Activated naive CD4-positive, alpha-beta T cell treated with anti-CD3 and anti-CD28 coated beads for 36 hours (primary cell): ENCODE measurements around the gene DNAAF2. TPM values are rescaled to one million over a fixed set of nuclear protein-coding genes. Genes with fewer than 3 reads are reported as not detected.

Experiments used
- CTCF ChIA-PET: fragments of 350-600 bp; sonication (Branson Sonifier 250); formaldehyde crosslinking; loops from one replicate; lab custom pipeline; 2021; ENCODE audit warnings: antibody characterized with exemption; lab: Charles Lee
- DNase-seq: peaks from one replicate; pipeline ENCODE4 v3.0.0-alpha.2; 2020
- H3K27ac Mint-ChIP-seq: one replicate; pipeline ENCODE4 v1.8.0; 2021; ENCODE audit warnings: mild to moderate bottlenecking, mixed read lengths
- H3K27me3 Mint-ChIP-seq: one replicate; pipeline ENCODE4 v1.8.0; 2021; ENCODE audit warnings: low read depth, mixed read lengths
- H3K36me3 Mint-ChIP-seq: one replicate; pipeline ENCODE4 v1.8.0; 2021; ENCODE audit warnings: low read depth, mixed read lengths
- H3K4me1 Mint-ChIP-seq: one replicate; pipeline ENCODE4 v1.8.0; 2021; ENCODE audit warnings: low read depth, mixed read lengths
- H3K4me3 Mint-ChIP-seq: one replicate; pipeline ENCODE4 v1.8.0; 2021; ENCODE audit warnings: mild to moderate bottlenecking, moderate library complexity, mixed read lengths
- H3K9me3 Mint-ChIP-seq: one replicate; pipeline ENCODE4 v1.8.0; 2021; ENCODE audit warnings: mixed read lengths
- intact Hi-C: fragments of 100-400 bp; cut with micrococcal nuclease; formaldehyde crosslinking; loops from one replicate; pipeline ENCODE4 v1.15.1; 2023
- total RNA-seq, 2 experiments: library from RNA; stranded (reverse); gene quantifications; one replicate each; pipeline ENCODE4 v1.2.3, GENCODE V29; 2021

The DNAAF2 gene
- total RNA-seq, 2 experiments from 2014 or later = 5.5 to 6.0 TPM

- Mint-ChIP-seq H3K4me1 (peaks cover 55% of the 10 kb centered on the region), H3K4me3 (no peak overlapping the region), H3K36me3 (peaks cover 37% of the 10 kb centered on the region), H3K27me3 (no peaks in the 10 kb centered on the region), H3K27ac (no peak overlapping the region), H3K9me3 (no peaks in the 10 kb centered on the region)
- CTCF ChIA-PET = no interaction called here
- intact Hi-C loops = no loop called here
- no peak for DNase-seq
Observed at GRCh38 chr14:49640540-49641417, 5.7 kb upstream of the DNAAF2 start.

DNA sequence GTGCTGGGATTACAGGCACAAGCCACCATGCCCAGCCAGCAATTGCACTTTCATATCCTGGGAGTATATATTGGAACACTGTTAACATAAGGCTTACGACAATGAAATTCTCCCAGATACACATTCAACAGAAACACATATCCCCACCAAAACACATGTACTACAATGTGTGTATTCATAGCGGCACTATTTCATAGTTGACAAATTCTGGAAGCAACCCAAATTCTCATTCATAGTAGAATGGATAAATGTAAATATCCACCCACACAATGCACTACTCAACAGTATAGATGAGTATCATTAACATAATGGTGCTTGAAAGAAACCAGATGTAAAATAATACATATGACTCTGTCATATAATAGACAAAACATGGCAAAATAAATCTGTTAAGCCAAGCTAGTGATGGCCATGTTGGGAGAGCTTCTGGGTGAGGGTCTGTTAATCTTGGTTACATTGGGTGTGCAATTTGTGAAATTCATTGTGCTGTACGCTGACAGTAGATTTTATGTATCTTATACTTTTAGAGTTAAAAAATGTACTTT is 2.6 kb upstream of the DNAAF2 start:
- H3K27ac Mint-ChIP-seq = no peak overlapping the region
- CTCF ChIA-PET = interaction anchor here (0.8 to 1.0 kb wide), 3 partner anchors 21 to 176 kb away, joined by 3 to 4 read pairs (median 3); no protein-coding TSS in a partner anchor
- no peak for DNase-seq
- peaks cover 57% of the 10 kb centered on the region for H3K4me1 Mint-ChIP-seq
- no peaks in the 10 kb centered on the region for H3K9me3 Mint-ChIP-seq
- peaks cover 37% of the 10 kb centered on the region for H3K36me3 Mint-ChIP-seq
- no peaks in the 10 kb centered on the region for H3K27me3 Mint-ChIP-seq
- intact Hi-C loops = no loop called here
- no peak overlapping the region for H3K4me3 Mint-ChIP-seq

DNA sequence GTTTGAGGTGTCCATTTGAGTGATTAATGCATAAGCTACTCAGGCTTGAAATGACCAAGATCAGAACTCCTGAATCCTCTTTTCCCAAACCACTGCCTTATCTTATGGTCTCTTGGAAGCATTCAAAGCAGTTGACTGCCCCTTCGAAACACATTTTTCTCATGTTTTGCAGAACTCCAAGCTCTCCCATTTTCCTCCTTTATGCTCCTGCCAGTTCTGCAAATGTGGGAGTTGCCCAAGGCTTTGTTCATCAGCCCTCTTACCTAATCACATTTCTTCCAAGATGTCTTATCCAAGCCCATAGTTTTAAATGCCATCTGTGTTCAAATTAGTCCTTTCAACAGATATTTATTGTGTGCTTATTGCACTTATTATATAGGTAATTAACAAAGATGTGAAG is 1.8 kb upstream of the DNAAF2 start:
- no peaks in the 10 kb centered on the region for H3K27me3 Mint-ChIP-seq
- no peak for DNase-seq
- H3K27ac Mint-ChIP-seq = peak overlapping the region; percentile 93
- intact Hi-C loops = no loop called here
- H3K4me3 Mint-ChIP-seq = peak overlapping the region; percentile 20
- H3K36me3 Mint-ChIP-seq = peaks cover 34% of the 10 kb centered on the region
- CTCF ChIA-PET = interaction anchor here (0.8 kb wide), 2 partner anchors 20 to 176 kb away, joined by 3 to 4 read pairs; no protein-coding TSS in a partner anchor
- no peaks in the 10 kb centered on the region for H3K9me3 Mint-ChIP-seq
- H3K4me1 Mint-ChIP-seq = peaks cover 53% of the 10 kb centered on the region

DNA sequence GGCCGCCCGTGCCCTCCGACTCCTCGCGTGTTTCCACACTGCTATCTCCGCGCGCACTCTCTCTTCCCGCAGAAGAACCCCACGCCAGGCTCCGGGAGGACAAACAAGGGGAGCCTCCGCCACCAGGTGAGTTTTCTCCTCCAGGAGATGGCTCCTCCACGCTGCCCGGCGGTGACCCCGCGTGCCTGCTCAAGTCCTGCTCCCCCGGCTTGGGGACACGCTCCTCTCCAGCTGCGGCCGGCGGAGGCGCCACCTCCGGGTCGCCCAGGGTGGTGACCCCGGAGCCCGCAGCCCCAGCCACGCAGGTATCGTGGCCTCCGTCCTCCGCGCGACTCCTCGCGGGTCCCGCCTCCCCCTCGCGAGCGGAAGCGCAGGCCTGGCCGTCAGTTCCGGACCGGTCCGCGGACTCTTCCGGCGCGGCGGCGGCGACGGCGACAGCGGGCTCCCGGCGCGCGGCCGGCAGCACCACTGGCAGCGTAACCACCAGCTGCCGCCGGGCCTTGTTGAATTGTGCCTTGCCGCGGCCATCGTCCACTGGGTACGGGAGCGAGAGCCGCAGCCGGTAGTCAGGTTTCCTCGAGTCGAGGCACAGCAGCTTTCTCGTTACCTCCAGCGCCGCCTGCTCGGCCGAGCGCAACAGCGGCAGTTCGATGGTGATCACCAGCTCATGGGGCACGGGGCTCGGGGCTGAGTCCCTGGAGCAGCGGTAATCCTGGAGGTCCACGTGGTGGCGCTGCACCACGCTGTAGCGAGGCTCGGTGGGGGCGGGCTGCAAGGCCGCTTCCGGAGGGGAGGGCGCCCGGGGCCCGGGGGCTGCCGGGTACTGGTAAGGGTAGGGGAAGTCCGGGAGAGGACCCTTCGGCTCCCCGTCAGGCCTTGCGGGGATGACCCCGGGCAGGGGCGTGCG is 1.2 kb downstream of the DNAAF2 start:
- H3K9me3 Mint-ChIP-seq = no peaks in the 10 kb centered on the region
- peaks cover 50% of the 10 kb centered on the region for H3K4me1 Mint-ChIP-seq
- no peaks in the 10 kb centered on the region for H3K27me3 Mint-ChIP-seq
- peak overlapping the region; percentile 96 for H3K4me3 Mint-ChIP-seq
- DNase-seq = peak; percentile 96
- CTCF ChIA-PET = interaction anchor here (0.6 to 6.1 kb wide), 31 partner anchors 12 to 687 kb away, joined by 3 to 77 read pairs (median 3); partner anchors contain the start of genes KLHDC2, MGAT2, NEMF and RPL36AL
- intact Hi-C loops = loop anchor here (1.0 to 5.0 kb wide), 19 partner anchors 14 to 1153 kb away; partner anchors contain the start of genes DMAC2L, KLHDC2, L2HGDH and LRR1
- H3K27ac Mint-ChIP-seq = peak overlapping the region; percentile 92
- H3K36me3 Mint-ChIP-seq = peaks cover 26% of the 10 kb centered on the region

- CTCF ChIA-PET = interaction anchor here (0.6 to 5.7 kb wide), 5 partner anchors 9 to 563 kb away, joined by 3 to 77 read pairs (median 4); partner anchors contain the start of gene DNAAF2
- no peaks in the 10 kb centered on the region for H3K9me3 Mint-ChIP-seq
- peaks cover 37% of the 10 kb centered on the region for H3K36me3 Mint-ChIP-seq
- peak overlapping the region; percentile 82 for H3K27ac Mint-ChIP-seq
- intact Hi-C loops = loop anchor here (1.0 to 5.0 kb wide), 4 partner anchors 348 to 897 kb away; partner anchors contain the start of genes DMAC2L and L2HGDH
- peak; percentile 41 for DNase-seq
- peak overlapping the region; percentile 56 for H3K4me3 Mint-ChIP-seq
- no peaks in the 10 kb centered on the region for H3K27me3 Mint-ChIP-seq
- H3K4me1 Mint-ChIP-seq = peaks cover 51% of the 10 kb centered on the region
Observed at GRCh38 chr14:49623941-49624839, 10.9 kb downstream of the DNAAF2 start.

GRCh38 chr14:49623387-49623786 is 11.7 kb downstream of the DNAAF2 start:
- H3K4me1 Mint-ChIP-seq = peaks cover 51% of the 10 kb centered on the region
- no peaks in the 10 kb centered on the region for H3K9me3 Mint-ChIP-seq
- peak overlapping the region; percentile 82 for H3K27ac Mint-ChIP-seq
- H3K27me3 Mint-ChIP-seq = no peaks in the 10 kb centered on the region
- H3K4me3 Mint-ChIP-seq = peak overlapping the region; percentile 56
- CTCF ChIA-PET = interaction anchor here (0.7 to 5.7 kb wide), 2 partner anchors 9 to 564 kb away, joined by 4 to 77 read pairs; partner anchors contain the start of gene DNAAF2
- peaks cover 43% of the 10 kb centered on the region for H3K36me3 Mint-ChIP-seq
- DNase-seq = no peak
- intact Hi-C loops = loop anchor here (5.0 kb wide), 3 partner anchors 349 to 689 kb away; partner anchors contain the start of genes DMAC2L and L2HGDH

DNA sequence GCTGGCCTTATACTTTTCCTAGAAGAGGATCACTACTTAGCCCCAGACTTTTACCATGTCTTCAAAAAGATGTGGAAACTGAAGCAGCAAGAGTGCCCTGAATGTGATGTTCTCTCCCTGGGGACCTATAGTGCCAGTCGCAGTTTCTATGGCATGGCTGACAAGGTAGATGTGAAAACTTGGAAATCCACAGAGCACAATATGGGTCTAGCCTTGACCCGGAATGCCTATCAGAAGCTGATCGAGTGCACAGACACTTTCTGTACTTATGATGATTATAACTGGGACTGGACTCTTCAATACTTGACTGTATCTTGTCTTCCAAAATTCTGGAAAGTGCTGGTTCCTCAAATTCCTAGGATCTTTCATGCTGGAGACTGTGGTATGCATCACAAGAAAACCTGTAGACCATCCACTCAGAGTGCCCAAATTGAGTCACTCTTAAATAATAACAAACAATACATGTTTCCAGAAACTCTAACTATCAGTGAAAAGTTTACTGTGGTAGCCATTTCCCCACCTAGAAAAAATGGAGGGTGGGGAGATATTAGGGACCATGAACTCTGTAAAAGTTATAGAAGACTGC is 12.9 kb downstream of the DNAAF2 start:
- Mint-ChIP-seq H3K4me3 (peak overlapping the region; percentile 97), H3K36me3 (peaks cover 47% of the 10 kb centered on the region), H3K27me3 (no peaks in the 10 kb centered on the region), H3K27ac (peak overlapping the region; percentile 97), H3K9me3 (no peaks in the 10 kb centered on the region), H3K4me1 (peaks cover 58% of the 10 kb centered on the region)
- CTCF ChIA-PET = interaction anchor here (0.6 to 5.7 kb wide), 5 partner anchors 11 to 239 kb away, joined by 3 to 77 read pairs (median 3); partner anchors contain the start of genes DNAAF2 and LRR1
- intact Hi-C loops = loop anchor here (5.0 kb wide), 3 partner anchors 350 to 690 kb away; partner anchors contain the start of genes DMAC2L and L2HGDH
- DNase-seq = no peak

- peak overlapping the region; percentile 97 for H3K4me3 Mint-ChIP-seq
- H3K36me3 Mint-ChIP-seq = peaks cover 45% of the 10 kb centered on the region
- H3K27ac Mint-ChIP-seq = peak overlapping the region; percentile 97
- CTCF ChIA-PET = interaction anchor here (0.6 to 5.7 kb wide), 12 partner anchors 12 to 231 kb away, joined by 3 to 77 read pairs (median 4); partner anchors contain the start of genes DNAAF2, KLHDC2, LRR1 and NEMF
- peak; percentile 69 for DNase-seq
- H3K27me3 Mint-ChIP-seq = no peaks in the 10 kb centered on the region
- peaks cover 56% of the 10 kb centered on the region for H3K4me1 Mint-ChIP-seq
- H3K9me3 Mint-ChIP-seq = no peaks in the 10 kb centered on the region
- intact Hi-C loops = loop anchor here (2.0 to 5.0 kb wide), 5 partner anchors 351 to 1106 kb away; partner anchors contain the start of genes DMAC2L and L2HGDH
Observed at GRCh38 chr14:49621114-49621881, 13.7 kb downstream of the DNAAF2 start.

DNA sequence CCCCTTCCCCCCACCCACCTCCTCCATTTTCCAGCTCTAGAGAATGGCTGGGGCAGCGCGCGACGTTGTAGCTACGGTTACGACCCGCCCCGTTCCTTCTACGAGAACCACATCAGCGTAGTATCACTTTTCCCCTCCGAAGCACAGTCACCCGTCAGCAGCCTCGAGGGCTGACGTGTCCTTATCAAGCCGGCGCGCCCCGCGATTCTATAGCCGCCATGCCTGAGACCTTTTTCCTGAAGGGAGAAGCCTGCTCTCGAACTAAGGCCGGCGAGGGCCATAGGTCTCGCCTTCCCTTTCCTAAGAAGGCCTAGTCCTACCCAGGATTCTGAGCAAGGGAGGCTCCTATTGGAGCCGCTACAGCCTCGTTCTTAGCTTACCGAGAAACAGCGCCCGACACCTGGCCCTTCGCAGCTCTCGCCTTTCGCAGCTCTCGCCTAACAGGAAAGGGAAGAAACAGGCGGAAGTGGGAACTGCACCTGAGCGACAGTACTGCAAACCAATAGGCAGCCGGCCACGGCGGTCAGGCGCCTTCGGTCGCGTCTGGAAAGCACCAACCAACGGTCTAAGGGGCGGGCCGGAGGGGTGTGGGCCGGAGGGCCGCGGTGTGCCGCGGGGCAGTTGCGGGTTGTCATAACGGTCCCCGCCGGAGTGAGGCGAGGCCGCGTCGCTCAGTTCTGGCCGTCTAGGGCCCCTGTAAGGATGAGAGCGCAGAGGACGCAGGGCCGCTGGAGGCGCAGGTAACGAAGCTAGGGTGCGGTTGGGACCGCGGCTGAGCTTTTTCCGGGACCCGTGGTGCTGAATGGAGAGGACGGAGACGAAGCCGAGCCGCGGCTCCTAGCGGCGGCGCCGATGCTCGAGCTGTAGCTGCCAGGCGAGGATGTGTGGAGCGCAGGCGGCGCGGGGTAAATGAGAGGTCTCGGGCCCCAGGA is 14.6 kb downstream of the DNAAF2 start, which contains the start of the genes MGAT2 and RPL36AL:
Gene MGAT2, plus strand, starts transcription at position 618 of the 932 bp plus-strand sequence. CDS start 470 bp downstream, outside the sequence.
Gene RPL36AL, minus strand, starts transcription at position 445 of the 932 bp plus-strand sequence. CDS start 1,522 bp downstream, outside the sequence.
- intact Hi-C loops = loop anchor here (1.0 to 5.0 kb wide), 14 partner anchors 14 to 1106 kb away; partner anchors contain the start of genes DMAC2L, KLHDC2, L2HGDH and LRR1
- Mint-ChIP-seq H3K4me1 (peaks cover 52% of the 10 kb centered on the region), H3K27me3 (no peaks in the 10 kb centered on the region), H3K36me3 (peaks cover 46% of the 10 kb centered on the region), H3K9me3 (no peaks in the 10 kb centered on the region), H3K4me3 (peak within 1 kb of the TSS; percentile 97), H3K27ac (peak within 1 kb of the TSS; percentile 97)
- DNase-seq = peak; percentile 97
- CTCF ChIA-PET = interaction anchor here (0.7 to 5.7 kb wide), 12 partner anchors 12 to 477 kb away, joined by 3 to 77 read pairs (median 4); partner anchors contain the start of genes DNAAF2, KLHDC2, LRR1 and NEMF
